RPMI8226 (cell line): ENCODE data around the gene FRMD8.
A peak's percentile ranks its signal among the peaks of the same experiment; 100 is the strongest.

Source experiments
- DNase-seq: peaks from one replicate; pipeline ENCODE4 v3.0.0-alpha.2; 2015

The FRMD8 gene

GRCh38 chr11:65376138-65376713 lies 10.2 kb upstream of the FRMD8 start:
- no peak for DNase-seq

GRCh38 chr11:65377036-65377435 lies 9.4 kb upstream of the FRMD8 start:
- no peak for DNase-seq

GRCh38 chr11:65377777-65378176 lies 8.7 kb upstream of the FRMD8 start:
- no peak for DNase-seq

GRCh38 chr11:65378208-65378927 lies 8.1 kb upstream of the FRMD8 start:
- peak; percentile 53 for DNase-seq

- no peak for DNase-seq
These were observed 7.4 kb upstream of the FRMD8 start for GRCh38 chr11:65378928-65379638.

DNA sequence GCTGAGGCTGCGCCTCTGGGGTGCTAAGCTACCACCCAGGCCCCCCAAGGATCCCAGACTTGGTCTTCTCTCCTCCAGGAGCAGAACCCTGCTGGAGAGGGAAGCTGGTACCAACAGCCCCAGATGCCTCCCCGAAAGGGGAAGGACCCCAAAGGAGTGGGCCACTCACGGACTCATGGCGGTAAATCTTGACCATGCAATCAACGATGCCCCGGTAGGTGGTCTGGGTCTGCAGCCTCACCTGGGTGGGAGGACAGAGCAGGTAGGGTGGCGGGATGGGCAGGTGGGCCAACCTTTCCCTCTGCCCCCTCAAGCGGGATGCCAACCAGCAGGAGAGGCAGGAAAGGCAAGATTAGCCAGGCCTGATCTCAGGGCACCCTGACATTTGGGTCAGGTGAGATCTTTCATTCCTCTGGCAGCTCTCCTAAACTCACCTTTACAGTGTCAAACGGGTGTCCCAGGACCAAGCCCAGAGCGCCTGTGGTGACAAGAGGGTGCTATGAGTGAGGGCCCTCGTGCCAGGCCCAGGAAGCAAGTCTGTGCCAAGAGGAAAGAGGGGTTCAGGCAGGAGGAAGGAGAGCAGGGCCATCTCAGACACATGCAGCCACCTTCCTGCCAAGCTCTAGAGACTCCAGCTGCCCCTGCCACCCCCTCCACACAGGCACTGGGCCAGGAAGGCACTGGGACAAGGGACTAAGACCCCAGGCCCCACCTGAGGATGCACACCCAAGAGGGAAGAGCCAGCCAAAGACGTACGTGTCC lies 6.6 kb upstream of the FRMD8 start:
- no peak for DNase-seq

DNA sequence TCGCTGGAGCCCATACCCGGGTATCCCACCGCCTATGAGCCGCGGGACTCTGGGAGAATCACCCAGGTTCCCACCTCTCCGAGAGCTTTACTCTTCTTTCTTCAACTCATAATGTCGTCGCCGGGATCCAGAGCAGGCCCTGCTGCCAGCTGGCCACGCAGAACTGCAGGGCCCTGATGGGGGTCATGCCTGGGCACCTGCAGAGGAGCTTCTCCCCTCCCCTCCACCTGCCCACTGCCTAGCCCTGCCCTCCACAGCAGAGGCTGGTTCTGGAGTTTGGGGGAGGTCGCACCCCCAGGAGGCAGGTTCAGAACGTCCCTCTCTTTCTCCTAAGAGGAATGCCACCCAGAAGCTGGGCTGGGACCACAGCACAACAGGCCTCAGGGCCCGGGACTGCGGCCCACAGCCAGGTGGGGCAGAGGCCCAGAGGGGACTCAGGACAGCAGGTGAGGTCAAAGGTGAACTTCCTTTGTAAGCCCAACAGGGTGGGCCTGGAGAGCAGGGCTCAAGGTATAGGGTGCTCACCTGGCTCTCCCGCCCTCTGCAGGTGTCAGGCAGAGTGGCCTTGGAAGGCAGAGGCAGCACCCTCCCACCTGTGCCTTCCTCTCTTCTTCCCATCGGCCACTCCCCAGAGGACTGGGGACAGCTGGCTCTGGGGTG lies 5.8 kb upstream of the FRMD8 start:
- DNase-seq: peak; percentile 69

GRCh38 chr11:65381716-65382032 lies 4.8 kb upstream of the FRMD8 start:
- no peak for DNase-seq

- peak; percentile 98 for DNase-seq
These were observed 4.2 kb upstream of the FRMD8 start, which contains the start of gene SLC25A45 for GRCh38 chr11:65382033-65382803. SLC25A45 (minus strand) TSS chr11:65382646; CDS start chr11:65381951, 695 bp downstream.

DNA sequence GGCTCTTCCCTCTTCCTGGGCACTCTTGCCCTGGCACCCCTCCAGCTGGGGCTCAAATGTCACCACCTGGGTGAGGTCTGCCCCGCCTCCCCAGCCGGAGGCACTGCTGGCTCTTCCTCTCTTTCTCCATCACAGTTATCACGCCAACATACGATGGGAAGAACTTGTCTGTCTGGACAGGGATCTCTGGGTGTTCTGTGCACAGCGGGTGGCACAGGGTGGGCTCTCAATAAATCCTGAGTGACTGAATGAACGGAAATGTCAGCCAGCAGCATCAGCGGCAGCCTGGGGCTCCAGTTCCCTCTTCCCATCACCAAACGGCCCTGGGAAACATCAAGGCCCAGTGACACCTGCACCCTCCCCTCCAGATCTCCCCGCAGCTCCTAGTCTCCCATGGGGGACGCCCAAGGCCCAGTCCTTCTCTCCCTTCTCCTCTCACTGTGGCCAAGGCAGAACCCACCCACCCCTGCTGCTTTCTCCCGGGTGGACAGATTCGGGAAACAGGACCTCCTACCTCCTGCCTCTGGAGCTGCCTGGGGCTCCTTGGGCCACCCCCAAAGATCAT lies 3.6 kb upstream of the FRMD8 start:
- DNase-seq: peak; percentile 98

DNA sequence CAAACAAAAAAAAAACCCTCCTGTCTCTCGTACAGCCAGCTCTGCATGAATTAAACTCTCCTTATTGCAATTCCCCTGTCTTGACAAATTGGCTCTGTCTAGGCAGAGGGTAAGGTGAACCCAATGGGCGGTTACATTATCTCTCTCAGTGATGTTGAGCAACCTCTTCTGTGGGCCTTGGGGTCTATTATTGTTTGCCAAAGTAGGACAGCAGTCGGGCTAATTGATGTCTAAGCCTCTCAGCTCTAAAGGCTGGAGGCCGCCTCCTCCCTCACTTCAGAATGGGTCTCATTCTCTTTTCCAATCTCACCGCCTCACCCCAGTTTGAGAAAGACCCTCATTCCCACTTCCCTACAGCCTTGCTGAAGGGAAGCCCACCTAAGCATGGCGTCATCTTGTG lies 2.7 kb upstream of the FRMD8 start:
- DNase-seq: no peak

DNA sequence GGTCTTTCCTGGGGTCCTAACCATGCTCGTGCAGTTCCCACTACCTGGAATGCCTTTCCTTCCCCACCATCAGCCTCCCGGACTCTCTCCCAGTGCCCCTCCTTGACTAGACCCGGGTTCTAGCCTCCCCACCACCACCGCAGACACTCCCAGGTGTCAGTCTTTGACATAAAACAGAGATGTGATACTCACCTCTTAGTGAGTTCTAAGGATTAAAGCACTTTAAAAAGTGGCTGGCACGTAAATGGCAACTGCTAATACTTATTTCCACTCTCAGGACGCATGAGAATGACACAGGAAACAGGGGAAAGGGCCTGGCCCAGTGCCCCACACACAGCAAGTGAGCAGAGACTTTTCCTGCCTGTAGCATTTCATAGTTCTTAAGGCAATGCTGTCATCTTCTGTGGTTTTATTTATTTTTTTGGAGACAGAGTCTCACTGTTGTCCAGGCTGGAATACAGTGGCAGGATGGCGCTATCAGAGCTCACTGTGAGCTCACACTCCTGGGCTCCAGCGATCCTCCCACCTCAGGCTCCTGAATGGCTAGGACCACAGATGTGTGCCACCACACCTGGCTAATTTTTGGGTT lies 2.0 kb upstream of the FRMD8 start:
- DNase-seq: no peak

DNA sequence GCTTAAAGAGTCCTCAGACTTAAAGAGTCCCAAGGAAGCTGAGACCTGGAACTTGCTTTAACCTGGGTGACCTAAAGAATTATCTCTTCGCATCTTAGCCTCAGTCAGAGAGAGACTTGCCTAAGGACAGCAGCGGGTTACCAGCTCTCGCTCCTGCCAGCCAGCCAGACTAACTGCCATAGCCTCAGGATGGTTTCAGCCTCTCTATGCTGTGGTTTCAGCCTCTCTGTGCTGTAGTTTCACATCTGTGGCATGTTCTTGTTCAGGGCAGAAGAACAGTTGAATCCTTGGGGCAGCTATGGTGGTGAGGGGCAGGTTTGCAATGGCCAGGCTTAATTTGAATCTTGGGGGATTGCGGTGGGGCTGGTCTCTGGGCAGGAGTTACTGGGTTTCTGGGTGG lies 2.3 kb downstream of the FRMD8 start:
- DNase-seq: peak; percentile 69

DNA sequence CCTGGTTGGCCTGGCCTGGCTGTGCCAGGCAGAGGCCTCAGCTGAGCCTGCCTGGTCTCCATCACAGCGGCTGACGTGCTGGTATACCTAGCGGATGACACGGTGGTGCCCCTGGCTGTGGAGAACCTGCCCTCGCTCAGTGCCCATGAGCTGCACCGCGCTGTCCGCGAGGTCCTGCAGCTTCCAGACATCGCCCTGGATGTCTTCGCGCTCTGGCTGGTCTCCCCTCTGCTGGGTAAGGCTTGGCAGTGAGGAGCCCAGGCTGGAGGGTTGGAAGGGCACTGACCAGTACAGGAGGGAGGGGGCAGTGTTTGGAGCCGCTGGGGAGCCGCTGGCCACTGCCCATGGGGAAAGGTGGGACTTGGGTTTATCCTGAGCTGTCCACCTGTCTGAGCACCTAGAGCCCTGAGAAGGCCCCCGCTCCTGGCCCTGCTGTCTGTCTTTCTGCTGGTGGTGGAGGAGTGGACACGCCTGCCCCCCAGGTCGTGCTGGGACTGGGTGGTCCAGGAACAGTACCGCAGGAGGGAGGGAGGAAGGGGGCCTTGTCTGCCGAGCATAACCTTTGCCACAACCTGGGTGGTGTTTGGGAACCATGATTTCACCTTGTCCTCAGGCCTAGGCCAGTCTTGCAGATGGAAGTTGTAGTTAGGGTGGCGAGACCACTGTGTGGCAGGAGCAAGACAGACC lies 3.0 kb downstream of the FRMD8 start:
- peak; percentile 53 for DNase-seq

DNA sequence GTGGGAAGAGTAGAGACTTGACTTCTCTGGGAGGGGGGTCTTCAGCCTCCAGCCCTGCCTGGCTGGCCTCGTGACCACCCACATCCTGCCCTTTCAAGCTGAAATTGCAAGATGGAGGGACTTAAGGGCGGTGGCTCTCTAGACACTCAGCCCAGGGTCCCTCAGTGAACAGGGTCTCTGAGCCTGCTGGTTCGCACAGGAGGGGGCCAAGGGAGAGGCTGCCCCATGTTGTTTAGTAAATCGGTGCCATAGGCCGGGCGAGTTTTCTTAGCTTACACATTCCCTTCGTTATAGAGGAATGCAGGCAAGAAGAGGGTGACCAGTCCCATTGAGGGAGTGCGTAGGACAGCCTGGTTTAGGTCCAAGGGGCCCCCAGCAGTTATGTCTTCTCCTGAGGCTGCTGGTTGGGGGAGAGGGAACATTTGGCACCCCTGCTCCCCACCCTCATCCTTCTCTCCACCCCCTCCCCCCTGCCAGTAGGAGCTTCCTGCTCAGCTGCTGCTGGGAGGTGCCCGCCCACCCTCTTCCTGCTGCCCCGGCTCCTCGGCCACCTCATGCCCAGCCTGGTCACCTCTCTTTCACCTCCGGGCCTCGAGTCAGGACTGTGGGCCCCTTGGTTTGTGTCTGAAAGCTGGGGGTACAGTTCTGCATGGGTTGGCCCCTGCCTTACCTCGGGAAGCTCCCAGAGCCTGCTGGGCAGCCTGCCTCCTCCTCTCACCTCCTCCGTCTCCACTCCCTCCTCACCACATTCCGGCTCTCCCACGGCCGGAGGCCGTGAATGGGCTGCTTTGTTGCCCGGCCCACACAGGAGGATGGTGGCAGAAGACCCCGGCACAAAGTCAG lies 3.9 kb downstream of the FRMD8 start:
- no peak for DNase-seq

DNA sequence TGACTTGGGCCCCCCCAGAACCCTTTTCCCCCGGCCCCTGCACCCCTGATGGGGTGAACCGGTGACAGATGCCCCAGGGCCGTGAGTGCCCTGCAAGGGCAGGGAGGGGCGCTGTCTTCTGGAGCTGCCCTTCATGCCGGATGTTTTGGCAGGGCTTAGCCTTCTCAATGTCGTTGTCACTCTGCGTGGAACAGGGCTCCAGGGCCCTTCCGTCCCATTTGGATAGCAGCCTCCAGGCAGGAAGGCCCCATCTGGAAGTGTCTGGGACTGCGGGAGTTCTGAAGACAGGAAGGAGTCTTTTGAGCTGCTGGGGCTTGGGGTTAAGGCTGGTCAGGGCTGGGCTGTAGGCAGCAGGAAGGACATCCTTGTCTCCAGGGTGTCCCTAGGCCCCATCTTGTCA lies 4.6 kb downstream of the FRMD8 start:
- DNase-seq: no peak

GRCh38 chr11:65392186-65392829 lies 5.9 kb downstream of the FRMD8 start:
- no peak for DNase-seq

GRCh38 chr11:65392899-65393298 lies 6.5 kb downstream of the FRMD8 start:
- no peak for DNase-seq

- DNase-seq: no peak
These were observed 7.2 kb downstream of the FRMD8 start for GRCh38 chr11:65393513-65394079.
